NK-92 (cell line): ENCODE results near the gene PCDHA7.
"Not testable (repeated sequence)": the region's sequence is repeated elsewhere in the genome, so short reads cannot be mapped to it uniquely, and the experiment has no call there.

Experiments
- DNase-seq: peaks from one replicate; lab custom pipeline; 2025; ENCODE audit not compliant: unreplicated experiment; lab: John Stamatoyannopoulos, UW

PCDHA7 gene

GRCh38 chr5:140857177-140857986 lies 23.3 kb downstream of the PCDHA7 start:
- no peak for DNase-seq

- DNase-seq, result no peak
Observed at GRCh38 chr5:140857987-140858240, 23.8 kb downstream of the PCDHA7 start.

GRCh38 chr5:140862441-140863295 lies 28.6 kb downstream of the PCDHA7 start:
- no peak for DNase-seq

GRCh38 chr5:140868721-140869554 lies 34.9 kb downstream of the PCDHA7 start, which contains the start of gene PCDHA11:
TSS of gene PCDHA11 (plus strand) at chr5:140868957. CDS start at chr5:140869104, 147 bp downstream.
- DNase-seq, result no peak

- DNase-seq, result no peak
Observed at GRCh38 chr5:140869555-140869886, 35.5 kb downstream of the PCDHA7 start.

GRCh38 chr5:140870221-140871201 lies 36.4 kb downstream of the PCDHA7 start:
- no peak for DNase-seq

GRCh38 chr5:140875085-140876065 lies 41.3 kb downstream of the PCDHA7 start, which contains the start of gene PCDHA12:
TSS of gene PCDHA12 (plus strand) at chr5:140875308. CDS start at chr5:140875473, 165 bp downstream.
- no peak for DNase-seq

- DNase-seq, result not testable (repeated sequence)
Observed at GRCh38 chr5:140876541-140877261, 42.6 kb downstream of the PCDHA7 start.

GRCh38 chr5:140877262-140877581 lies 43.2 kb downstream of the PCDHA7 start:
- DNase-seq, result no peak

GRCh38 chr5:140881889-140882590 lies 48.0 kb downstream of the PCDHA7 start, which contains the start of gene PCDHA13:
TSS of gene PCDHA13 (plus strand) at chr5:140882124. CDS start at chr5:140882269, 145 bp downstream.
- no peak for DNase-seq

GRCh38 chr5:140882591-140882899 lies 48.5 kb downstream of the PCDHA7 start:
- no peak for DNase-seq

- DNase-seq, result no peak
Observed at GRCh38 chr5:140883373-140883772, 49.3 kb downstream of the PCDHA7 start.

- DNase-seq, result no peak
Observed at GRCh38 chr5:140883927-140884697, 50.0 kb downstream of the PCDHA7 start.
